GM21515 (cell line): ENCODE results near the gene ZNF750.

Experiments
- ATAC-seq: cut with Tn5 transposase; IDR thresholded peaks from one replicate; pipeline ENCODE4 v1.9.1; 2021; ENCODE audit not compliant: unreplicated experiment

Gene ZNF750

DNA sequence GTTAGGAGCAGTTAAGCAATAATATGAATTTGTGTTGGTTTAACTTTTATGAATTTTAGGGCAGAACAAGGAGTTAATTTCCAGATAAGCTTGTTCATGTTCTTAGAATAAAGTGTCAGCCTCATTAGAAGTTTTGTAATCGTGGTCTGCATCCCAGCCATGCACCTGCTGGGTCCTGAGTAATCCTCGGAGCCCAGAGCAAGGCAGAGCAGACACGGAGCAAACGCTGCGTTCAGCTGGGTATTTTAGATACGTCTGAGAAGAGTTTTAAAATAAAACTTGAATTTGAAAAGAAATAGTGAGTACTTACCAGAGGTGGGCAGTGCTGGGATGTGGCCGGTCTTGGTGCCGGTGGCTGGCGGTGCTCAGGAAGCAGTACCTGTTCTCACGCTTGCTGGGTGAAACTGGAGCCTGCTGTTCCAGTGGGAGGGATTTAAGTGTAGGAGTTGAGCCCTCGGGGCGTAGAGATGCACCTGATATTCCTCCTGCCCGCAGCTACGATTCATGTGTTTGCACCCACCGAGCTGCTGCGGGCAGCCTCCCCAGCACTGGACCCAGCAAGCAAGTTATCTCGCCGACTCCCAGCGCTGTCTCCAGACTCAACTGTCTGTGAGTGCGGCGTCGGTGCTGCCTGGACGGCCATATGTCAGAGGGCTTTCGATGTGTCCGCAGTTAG is at the start of gene ZNF750:
Gene ZNF750 (minus strand): TSS at position 406 of the 676 bp plus-strand sequence. CDS start 7,568 bp downstream, outside the sequence.
- ATAC-seq = no peak

DNA sequence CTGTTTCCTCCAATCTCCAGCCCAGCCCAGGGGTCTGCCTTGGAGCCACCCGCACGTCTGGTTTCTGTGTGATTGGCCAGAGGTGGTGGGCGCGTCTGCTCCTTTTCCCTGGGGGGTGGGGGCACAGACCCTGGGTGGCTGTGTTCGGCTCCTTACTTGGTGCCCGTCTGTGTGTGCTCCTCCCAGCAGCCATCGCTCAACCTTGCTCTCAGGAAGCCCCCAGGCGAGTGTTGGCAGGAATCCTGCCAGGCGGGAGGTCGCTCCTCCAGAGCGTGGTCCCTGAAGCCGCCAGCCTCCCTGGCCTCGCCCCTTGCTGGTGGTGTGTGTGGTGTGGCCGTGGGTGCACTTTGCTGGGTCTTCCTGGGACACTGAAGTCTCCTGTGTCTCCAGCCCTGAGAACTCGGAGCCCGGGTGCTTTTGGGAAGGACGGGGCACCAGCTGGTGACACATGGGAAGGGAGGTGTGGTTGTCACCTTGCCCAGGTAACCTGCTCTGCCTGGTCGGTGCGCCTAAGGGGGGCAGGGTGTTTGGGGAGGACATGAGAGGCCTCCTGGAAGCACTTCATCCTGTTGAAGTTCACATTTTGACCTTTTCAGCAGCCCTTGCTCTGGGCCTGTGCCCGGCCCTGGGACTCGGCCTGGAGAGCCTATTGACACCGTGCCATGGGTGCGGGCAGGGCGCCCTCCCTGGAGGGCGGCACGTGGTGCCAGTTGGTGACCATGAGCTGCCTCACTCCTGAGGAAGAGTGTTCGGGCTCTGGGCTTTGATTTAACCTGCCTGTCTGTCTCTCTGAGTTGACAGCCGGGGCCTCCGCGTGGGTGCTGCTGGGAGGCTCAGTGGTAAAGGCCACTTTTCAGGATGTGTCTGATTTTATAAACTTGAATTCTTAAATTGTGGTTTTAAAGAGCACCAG is 49.0 kb upstream of the ZNF750 start:
- no peak for ATAC-seq

DNA sequence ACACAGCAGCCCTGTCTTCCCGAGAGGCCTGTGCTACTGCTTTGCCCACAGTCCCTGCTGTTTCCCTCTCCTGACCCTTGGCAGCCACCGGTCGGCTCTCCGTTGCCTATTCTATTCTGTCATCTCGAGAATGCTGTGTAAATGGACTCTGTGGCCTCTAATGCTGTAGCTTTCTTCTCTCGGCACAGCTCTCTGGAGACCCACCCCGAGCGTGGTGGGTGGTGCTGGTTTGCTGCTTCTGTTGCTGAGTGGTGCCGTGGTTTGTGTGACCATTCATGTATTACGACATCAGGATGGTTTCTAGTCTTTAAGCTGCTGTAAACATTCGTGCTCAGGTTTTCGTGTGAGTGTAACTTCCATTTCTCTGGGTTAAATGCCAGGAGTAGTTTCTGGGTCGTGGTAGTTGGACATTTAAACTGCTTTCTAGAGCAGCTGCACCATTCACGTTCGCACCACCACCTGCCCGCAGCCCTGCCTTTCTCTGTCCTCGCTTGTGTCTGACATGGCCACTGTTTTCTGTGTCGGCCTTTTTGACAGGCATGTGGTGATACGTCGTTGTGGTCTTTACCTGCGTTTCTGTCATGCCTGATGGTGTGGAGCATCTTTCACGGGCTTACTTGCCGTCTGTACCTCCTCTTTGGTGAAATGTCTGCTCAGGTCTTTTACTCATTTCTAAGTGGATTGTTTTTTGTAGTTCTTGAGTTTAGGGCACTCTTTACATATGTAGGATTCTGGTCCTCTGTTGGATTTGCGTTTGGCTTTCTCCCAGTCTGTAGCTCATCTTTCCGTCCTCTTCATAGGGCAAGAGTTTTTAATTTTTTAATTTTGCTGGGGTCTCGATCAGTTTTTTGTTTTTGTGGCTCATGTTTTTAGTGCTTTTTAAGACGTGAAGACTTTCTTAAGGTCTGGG is 47.7 kb upstream of the ZNF750 start:
- ATAC-seq = no peak

DNA sequence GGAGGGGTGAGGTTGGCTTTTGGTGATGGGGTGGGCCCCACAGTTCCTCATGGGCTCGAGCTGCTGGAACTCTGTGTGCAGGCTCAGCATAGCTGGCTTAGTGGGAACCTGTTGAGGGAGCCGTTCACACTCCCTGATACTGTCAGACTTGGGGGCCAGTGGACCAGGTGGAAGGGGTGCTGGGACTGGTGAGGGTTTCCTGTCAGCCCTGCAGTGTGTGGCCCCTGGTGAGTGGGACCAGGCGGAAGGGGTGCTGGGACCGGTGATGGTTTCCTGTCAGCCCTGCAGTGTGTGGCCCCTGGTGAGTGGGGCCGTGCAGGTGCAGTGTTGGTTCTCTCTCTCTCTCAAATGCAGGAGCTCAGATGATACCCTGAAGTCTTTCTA is 45.1 kb upstream of the ZNF750 start:
- ATAC-seq = no peak

DNA sequence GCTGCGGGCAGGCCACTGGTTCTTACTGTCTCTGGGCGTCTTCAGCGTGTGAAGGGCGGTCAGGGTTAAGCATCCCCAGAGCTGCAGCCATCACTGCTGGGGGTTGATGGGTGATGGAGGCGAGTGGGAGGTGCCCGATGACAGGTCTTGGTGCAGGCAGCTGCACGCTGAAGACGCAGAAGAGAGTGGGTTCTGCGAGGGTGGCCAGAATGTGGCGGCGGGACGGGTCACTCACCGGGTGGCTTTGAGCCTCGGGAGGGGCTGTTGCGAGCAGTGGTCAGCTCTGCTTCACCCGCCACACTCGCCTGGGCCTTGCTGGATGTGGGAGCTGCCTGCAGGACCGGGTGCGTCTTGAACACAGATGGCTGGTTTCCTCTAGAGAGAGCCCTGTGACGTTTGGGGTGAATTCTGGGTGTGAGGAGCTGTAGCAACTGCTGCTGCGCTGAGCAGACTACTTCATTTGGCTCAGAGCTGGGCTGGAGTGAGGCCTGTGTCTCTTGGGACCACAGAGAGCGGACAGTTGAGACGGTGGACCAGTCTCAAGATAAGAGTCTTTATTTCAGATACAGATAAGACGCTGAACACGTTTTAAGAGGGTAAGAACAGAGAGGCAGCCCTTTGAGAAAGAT is 44.6 kb upstream of the ZNF750 start:
- no peak for ATAC-seq

DNA sequence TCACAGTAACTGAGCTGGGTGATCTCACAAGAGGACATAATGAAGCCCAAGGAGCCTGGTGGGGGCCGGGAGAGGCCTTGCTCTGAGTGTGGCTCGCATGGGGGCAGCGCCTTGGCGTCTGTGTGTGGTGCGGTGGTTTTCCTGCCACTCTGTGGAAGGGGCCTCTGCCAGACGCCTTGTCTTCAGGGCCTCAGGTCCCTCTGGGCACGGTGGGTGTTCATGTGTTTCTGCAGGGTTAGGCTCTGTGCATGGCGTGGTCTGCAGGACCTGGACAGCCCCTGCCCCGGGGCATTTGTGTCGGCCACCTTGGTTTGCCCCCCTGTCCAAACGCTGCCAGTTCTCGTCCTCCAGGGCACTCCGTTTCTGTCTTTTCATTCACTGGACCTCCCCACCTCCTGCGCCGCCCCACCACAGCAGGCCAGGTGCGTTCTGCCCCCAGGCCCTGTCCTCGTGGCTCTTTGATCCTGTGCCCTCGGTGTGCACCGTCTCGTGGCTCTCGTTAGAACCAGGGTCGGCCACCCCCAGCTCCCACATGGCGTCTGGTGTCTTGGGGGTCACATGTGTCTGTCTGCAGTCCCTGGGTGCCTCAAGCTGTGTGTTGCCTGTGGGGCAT is 43.7 kb upstream of the ZNF750 start:
- no peak for ATAC-seq

DNA sequence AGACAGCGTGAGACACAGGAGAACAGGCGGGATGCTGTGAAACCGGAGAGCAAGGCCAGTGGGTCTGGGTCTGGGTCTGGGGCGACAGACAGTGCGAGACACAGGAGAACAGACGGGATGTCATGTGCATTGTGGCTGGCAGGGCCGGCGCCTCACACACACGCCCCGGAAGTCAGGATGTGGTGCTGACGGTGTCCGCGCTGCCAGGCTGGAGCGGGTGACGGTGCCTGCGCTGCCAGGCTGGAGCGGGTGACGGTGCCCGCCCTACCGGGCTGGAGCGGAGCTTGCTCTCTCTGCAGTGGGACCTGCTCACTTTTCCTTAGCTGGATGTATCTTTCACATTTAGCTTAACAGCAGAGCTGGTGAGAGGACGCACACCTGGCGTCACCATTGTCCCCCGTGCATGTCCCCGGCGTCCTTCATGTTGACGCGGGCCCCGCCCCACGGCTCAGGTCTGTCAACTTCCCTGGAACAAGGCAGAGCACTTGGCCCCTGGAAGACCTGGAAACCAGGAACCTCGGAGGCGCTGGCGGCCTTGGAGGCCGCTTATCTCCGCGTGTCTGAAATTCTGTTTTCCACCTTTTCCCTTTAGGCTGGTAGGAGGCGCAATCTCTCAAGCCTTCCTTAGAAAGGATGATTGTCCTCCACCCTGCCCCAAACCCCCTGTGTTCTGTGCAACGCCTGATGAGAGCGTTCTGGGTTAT is 43.0 kb upstream of the ZNF750 start:
- ATAC-seq = no peak

DNA sequence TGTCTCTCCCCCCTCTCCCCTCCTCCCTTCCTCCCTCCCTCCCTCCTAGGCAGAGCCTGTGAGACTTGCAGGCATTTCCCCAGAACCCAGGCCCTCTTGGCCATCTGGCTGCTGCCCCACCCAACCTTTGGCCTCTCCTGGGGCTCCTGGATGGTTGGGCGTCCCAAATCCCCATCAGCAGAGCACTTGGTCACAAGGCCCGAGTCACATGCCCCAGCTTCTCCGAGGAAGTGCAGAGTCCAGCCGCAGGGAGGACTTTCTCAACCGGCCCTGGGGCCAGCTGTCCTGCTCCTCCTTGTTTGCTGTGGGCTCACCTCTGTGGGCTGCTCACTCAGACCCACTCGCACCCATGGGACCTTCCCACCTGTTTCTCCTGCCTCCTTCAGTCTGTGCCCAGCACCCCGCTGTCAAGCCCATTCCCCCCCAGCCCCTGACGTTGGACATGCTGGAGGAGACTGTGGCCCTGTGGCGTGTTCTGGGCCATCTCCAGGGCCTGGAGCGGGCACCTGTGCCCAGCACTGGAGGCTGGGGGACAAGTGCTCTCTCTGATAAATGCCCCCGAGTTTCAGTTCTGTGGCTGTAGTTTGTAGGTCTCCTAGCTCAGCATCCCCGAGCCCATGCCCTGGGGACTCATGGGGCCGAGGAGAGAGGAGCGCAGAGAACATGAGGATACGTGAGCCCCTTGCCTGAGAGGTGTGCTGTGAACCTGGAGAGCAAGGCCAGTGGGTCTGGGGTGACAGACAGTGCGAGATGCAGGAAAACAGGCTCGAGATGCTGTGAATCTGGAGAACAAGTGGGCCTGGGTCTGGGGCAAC is 42.3 kb upstream of the ZNF750 start:
- no peak for ATAC-seq

DNA sequence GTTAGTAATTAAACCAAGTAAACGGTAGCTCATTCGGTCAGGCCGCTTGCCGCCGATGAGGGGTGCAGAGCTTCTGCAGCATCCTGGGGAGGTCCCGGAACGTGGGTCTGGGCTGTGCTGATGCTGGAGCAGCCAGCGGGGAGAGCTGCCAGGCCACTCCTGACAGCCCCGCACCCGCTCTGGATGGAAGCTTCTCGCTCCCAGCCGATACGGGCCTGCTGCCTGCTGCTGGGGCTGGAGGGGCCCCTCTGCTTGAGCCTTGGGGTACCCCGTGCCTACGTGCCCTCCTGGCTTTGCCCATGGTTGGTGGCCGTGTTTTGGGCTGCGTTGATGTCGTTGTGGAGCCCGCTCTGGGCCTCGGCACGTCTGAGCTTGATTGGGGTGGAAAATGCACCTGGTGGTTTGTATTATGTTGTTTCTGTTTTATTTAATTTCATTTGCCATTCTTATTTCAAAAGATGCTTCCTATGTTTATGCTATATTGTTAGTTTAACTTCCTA is 41.6 kb upstream of the ZNF750 start:
- ATAC-seq = no peak

DNA sequence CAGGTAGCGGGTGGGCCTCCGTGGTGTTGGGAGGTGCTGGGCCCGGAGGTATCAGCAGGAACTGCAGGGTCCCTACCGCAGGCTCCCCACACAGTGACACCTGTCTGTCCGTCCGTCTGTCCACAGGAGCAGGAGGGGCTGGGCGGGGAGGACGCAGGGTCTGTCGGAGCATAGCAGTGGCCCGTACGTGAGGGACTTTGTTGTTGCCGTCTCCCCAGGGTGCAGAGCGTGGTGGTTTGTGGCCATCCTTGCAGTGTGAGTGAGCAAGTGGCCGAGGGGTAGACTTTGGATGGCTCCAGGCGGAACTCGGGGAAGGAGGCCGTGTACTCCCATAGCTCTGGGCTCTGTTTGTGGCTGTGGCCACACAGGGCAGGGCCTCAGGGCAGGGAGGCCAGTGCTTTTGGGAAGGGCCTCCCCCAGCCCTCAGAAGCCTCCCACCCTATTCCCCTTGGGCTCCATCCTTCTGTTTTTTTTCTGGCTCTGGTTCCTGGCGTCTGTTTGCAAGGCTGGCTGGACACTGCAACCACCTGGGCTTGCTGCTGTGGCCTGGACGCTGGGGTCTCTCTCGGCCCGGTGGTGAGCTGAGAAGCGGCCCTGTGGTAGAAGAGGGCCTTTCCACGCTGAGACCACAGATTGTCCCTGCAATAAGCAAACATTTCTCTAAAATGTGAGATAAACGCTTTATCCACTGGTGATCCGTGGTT is 41.0 kb upstream of the ZNF750 start:
- no peak for ATAC-seq

DNA sequence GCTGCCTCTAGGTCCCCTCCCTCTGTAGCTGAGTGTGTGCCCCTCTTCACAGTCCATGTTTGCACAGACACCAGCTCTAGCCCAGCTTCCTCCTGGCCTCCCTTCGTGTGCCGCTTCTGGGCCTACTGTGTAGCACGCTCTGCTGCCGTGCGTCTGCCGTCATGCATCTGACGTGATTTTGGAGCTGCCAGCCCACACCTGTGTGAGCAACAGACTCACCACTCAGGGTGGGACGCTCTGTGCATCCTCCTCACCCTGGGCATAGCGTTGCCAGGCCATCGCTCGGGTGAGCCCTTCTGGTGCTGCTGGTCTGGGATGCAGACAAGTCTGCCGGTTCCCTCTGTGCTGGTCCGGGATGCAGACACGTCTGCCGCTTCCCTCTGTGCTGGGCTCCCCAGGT is 39.4 kb upstream of the ZNF750 start:
- ATAC-seq = no peak

DNA sequence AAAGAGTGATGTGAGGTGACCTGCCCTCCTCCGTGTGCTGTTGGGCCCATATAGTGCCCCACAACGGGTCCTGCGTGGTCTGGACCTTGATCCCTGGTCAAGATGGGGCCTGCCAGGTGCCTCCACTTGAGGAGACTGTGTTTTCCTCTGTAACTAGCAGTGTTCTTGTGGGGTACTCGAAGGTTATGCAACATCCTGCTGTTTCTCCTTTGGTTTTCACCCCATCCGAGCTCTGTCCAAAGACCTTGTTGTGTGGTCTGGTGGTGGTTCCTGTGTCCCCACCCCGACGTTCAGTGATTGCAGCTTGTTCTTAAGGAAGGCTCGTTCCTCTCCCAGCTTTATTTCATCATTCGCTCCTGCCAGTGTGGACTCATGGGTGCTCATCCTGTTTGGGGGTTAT is 38.7 kb upstream of the ZNF750 start:
- ATAC-seq = no peak

DNA sequence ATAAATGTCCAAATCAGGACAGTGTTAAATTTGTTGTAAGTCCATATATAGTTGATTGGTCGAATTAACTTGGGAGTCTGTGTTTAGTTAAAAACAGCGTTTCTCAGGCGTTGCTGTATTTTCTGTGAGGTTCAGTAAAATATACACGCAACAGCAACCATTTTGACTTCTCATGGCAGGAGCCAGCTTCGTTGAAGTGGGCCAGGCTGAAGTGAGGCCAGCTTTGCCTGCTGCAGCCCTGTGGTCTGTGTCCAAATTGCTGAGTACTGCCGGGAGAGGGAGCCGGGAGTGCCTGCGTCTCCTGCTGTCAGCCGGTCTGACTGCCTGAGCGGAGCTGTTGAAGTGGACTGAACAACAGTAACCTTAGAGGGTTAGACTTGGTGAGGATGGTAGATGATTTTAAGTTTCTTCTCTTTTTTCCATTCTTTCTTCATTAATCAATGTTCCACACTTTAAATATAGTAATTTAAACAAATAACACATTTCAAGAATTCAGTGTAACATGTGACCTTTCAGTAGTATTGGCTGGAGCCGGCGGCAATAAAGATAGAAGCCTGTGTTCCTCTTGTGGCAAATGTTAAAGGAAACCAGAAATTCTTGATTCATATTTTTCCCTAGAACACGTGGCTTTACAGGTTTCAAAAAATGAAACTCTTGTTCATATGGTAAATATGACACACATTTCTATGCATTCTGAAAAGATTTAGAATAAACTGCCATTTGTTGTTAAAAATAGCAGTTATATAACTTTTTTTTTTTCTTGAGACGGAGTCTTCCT is 37.0 kb upstream of the ZNF750 start:
- no peak for ATAC-seq

DNA sequence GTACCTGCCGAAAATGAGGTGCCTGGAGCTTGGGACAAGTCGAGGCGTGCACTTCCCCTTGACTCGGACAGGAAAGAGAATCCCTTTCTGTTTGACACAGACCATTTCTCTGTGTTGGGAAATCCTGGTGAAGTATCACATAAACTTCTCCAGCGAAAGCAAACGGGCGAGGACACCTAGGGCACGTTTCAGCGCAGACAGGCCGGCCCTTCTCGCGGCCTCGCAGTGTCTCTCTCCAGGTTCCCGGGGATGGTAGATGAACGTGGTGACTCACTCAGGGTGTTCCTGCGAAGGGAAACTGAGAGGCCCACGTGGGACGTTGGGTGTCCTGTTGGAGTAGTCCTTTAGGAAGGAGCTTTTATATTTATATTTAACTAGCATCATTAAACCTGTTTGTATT is 36.3 kb upstream of the ZNF750 start:
- no peak for ATAC-seq

DNA sequence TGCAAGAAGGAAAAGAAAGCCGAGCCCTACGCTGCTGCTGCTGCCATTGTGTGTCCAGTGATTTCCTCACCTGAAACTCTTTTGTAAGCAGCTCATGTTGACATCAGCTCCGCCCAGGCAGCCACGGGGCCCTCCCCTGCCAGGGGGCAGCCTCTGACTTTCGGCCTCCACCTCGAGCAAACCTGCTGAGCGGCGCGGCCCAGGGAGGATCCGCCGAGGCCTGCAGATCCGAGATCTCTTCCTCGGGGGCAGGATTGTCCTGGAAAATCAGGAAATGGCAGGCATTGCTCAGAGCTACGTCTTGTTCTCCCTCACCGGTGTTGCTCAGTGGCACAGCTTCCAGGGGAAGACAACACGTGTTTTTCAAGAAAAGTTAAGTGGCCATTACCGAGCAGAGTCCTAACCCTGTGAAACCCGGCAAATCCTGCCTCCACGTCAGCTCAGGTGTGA is 35.6 kb upstream of the ZNF750 start:
- no peak for ATAC-seq

DNA sequence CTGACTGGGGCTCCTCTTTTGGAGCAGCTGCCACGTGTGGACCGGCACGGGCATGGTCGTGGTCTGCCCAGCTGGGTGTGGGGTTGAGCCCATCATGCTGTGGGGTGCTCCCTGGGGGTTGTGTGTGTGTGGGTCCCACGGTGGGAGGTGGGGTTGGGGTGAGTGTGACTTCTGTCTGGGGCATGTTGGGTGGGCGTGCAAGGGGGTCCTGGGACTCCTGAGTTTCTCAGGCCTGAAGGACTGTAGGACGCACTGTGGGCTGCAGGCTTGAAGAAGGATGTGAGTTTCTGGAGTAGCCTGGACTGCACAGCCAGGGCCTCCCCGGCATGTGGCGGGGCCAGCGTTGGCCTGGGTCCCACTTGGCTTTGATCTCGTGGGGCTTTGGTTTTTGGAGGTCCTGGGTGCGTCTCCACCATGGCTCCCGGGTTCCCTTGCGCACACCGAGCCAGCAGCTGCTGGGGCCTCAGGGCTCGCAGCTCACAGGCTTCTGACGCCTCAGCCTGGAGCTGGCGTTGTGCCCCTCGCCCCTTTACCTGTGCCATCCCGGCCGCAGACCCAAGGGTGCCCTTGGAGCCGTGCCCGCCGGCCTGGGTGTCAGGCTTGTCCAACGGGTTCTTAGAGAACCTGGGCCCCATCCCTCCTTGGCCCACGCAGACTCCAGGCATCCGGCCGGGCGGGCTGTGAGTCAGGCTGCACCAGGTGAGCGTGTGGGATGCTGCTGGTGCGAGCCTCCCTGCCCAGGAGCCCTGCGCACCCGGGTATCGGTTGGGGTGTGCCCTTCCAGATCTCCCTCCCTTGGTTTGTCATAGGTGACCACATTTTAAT is 34.4 kb upstream of the ZNF750 start:
- no peak for ATAC-seq
